ENCODE measurements around the gene HOXA3. TPM values are rescaled to one million over a fixed set of nuclear protein-coding genes. Genes with fewer than 3 reads are reported as not detected.

HOXA3 gene
- total and polyA plus RNA-seq, 2 of the 13 experiments (the other 11 are each of a cell fraction or from before 2014, with no cell fraction given): 2.9 to 4.6 TPM

- TF ChIP-seq EP300 (IDR thresholded peaks at IDR 0.05; ENCODE audit: low read depth in 2 of 2, low read length in 2 of 2): peak in 1 of 2 experiments; percentile 75; a peak in 2 of 4 replicates
- TF ChIP-seq EP300 (CRISPR knock-in tag; IDR thresholded peaks at IDR 0.05; ENCODE audit: borderline replicate concordance): peak; percentile 34; the same call in 1 of the 2 replicates
- peak; percentile 100 for TF ChIP-seq RARA (CRISPR knock-in tag; IDR thresholded peaks at IDR 0.05)
- no peak for TF ChIP-seq ZNF713 (CRISPR knock-in tag; IDR thresholded peaks at IDR 0.05)
- TF ChIP-seq KAT7 (CRISPR knock-in tag; IDR thresholded peaks at IDR 0.05; ENCODE audit: borderline replicate concordance): no peak
- TF ChIP-seq YEATS2 (CRISPR knock-in tag; IDR thresholded peaks at IDR 0.05; ENCODE audit: borderline replicate concordance): peak; percentile 50; the same call in 1 of the 2 replicates
- no peak for TF ChIP-seq ZNF337 (CRISPR knock-in tag; IDR thresholded peaks at IDR 0.05; ENCODE audit: borderline replicate concordance, low read depth)
- no peak for TF ChIP-seq NBN (conservative IDR thresholded peaks at IDR 0.05)
- peak; percentile 64 for TF ChIP-seq TBL1XR1 (IDR thresholded peaks at IDR 0.05; ENCODE audit: borderline replicate concordance, low read length, partially characterized antibody)
- TF ChIP-seq SP4 (CRISPR knock-in tag; IDR thresholded peaks at IDR 0.05): 0 out of 2 replicates have a peak, but pooled peaks have one; percentile 16
- TF ChIP-seq ZSCAN25 (CRISPR knock-in tag; IDR thresholded peaks at IDR 0.05): no peak
- TF ChIP-seq ESRRA (CRISPR knock-in tag; IDR thresholded peaks at IDR 0.05; ENCODE audit: low read depth): peak; percentile 88
- no peak for TF ChIP-seq POGK (CRISPR knock-in tag; conservative IDR thresholded peaks at IDR 0.05)
- peak; percentile 21 for TF ChIP-seq HDAC2 (CRISPR knock-in tag; IDR thresholded peaks at IDR 0.05)
- peak; percentile 92 for TF ChIP-seq RXRB (CRISPR knock-in tag; IDR thresholded peaks at IDR 0.05; ENCODE audit: borderline replicate concordance)
- peak; percentile 29; the same call in 1 of the 2 replicates for TF ChIP-seq HNF1A (IDR thresholded peaks at IDR 0.05; ENCODE audit: low read depth)
- TF ChIP-seq HNF1A (CRISPR knock-in tag; IDR thresholded peaks at IDR 0.05; ENCODE audit: borderline replicate concordance): no peak
- 0 out of 2 replicates have a peak, but pooled peaks have one; percentile 37 for TF ChIP-seq ATF2 (CRISPR knock-in tag; IDR thresholded peaks at IDR 0.05)
- no peak for TF ChIP-seq ZNF616 (CRISPR knock-in tag; IDR thresholded peaks at IDR 0.05; ENCODE audit: low read depth)
- TF ChIP-seq ZBTB33 (CRISPR knock-in tag; IDR thresholded peaks at IDR 0.05): peak; percentile 17; the same call in 1 of the 2 replicates
Observed at GRCh38 chr7:27133409-27134231, 18.8 kb downstream of the HOXA3 start (continued).

Measured in HepG2 (cell line).